GM12878 (cell line): ENCODE results near the gene RAB25. TPM values are rescaled to one million over a fixed set of nuclear protein-coding genes. Genes with fewer than 3 reads are reported as not detected.

Experiments used
- ATAC-seq: fragments of 200-7000 bp; cut with Tn5 transposase; 3 replicates; pipeline ENCODE4 v1.9.1; 2020; ENCODE audit warnings: mild to moderate bottlenecking, moderate library complexity
- BruUV-seq: library from RNA; stranded (reverse); fragments of 400-500 nt; replicated peaks from 2 replicates; lab custom pipeline; 2021; lab: Mats Ljungman, UMichigan
- CTCF ChIA-PET: fragments of 300-600 bp; sonication (Branson Sonifier 250); formaldehyde crosslinking; extraction: SDS; loops from one replicate; lab custom pipeline; 2021; ENCODE audit warnings: inconsistent platforms; lab: Yijun Ruan, JAX
- POLR2A ChIA-PET: fragments of 350-600 bp; formaldehyde crosslinking; extraction: SDS; loops from one replicate; lab custom pipeline; 2021; ENCODE audit warnings: inconsistent platforms; lab: Charles Lee
- RAD21 ChIA-PET: fragments of 300-600 bp; sonication (Branson Sonifier 250); formaldehyde crosslinking; loops from one replicate; lab custom pipeline; 2023; ENCODE audit warnings: antibody characterized with exemption; ENCODE audit not compliant: unreplicated experiment; lab: Charles Lee
- SMC1A ChIA-PET: fragments of 300-600 bp; sonication (Branson Sonifier 250); formaldehyde crosslinking; loops from one replicate; lab custom pipeline; 2023; ENCODE audit not compliant: unreplicated experiment, uncharacterized antibody; lab: Charles Lee
- DNase-seq: peaks from one replicate; pipeline ENCODE4 v3.0.0-alpha.2; 2011; ENCODE audit warnings: low read depth, low spot score
- FAIRE-seq: peaks from 3 replicates; lab custom pipeline; 2011; peaks lifted over from hg19 to GRCh38; lab: Jason Lieb, UNC
- H2AFZ ChIP-seq: 2 replicates; pipeline ENCODE4 v1.6.0; 2011; ENCODE audit warnings: low read depth, low read length, control low read depth; ENCODE audit not compliant: control insufficient read depth
- H3K27ac ChIP-seq: 2 replicates; pipeline ENCODE4 v1.5.1; 2011; ENCODE audit warnings: control low read depth; ENCODE audit not compliant: control insufficient read depth, insufficient read depth
- H3K27me3 ChIP-seq, 2 experiments: replicated peaks in 1 of 2; 2 replicates each; pipeline versions ENCODE4 v1.6.0 to v1.6.1; 2011; ENCODE audit warnings: low read length in 1 of 2; ENCODE audit not compliant: control insufficient read depth in 2 of 2, insufficient read depth in 2 of 2
- H3K36me3 ChIP-seq, 2 experiments: 2 replicates each; pipeline ENCODE4 v1.5.1; 2011; ENCODE audit warnings: low read length in 1 of 2; ENCODE audit not compliant: control insufficient read depth in 2 of 2, insufficient read depth in 2 of 2
- H3K4me1 ChIP-seq: 2 replicates; pipeline ENCODE4 v1.6.1; 2011; ENCODE audit warnings: mild to moderate bottlenecking, low read length, moderate library complexity, mixed read lengths; ENCODE audit not compliant: control insufficient read depth, insufficient read depth
- H3K4me2 ChIP-seq: 2 replicates; pipeline ENCODE4 v1.6.0; 2011; ENCODE audit warnings: control low read depth; ENCODE audit not compliant: control insufficient read depth, insufficient read depth
- H3K4me3 ChIP-seq: fragments of 200-600 bp; sonication (generic); 2 replicates; pipeline ENCODE4 v1.5.1; 2016
- H3K79me2 ChIP-seq: 2 replicates; pipeline ENCODE4 v1.6.0; 2011; ENCODE audit warnings: low read length; ENCODE audit not compliant: control insufficient read depth, insufficient read depth
- H3K9ac ChIP-seq: 2 replicates; pipeline ENCODE4 v1.8.0; 2011; ENCODE audit warnings: low read length, control low read depth, mixed read lengths; ENCODE audit not compliant: control insufficient read depth, insufficient read depth
- H3K9me3 ChIP-seq: replicated peaks from 3 replicates; pipeline ENCODE4 v1.5.1; 2011; ENCODE audit warnings: mild to moderate bottlenecking, low read length; ENCODE audit not compliant: control insufficient read depth, insufficient read depth
- H4K20me1 ChIP-seq: 2 replicates; pipeline ENCODE4 v1.6.0; 2011; ENCODE audit not compliant: control insufficient read depth, insufficient read depth
- EGR1 ChIP-seq, 2 experiments: IDR thresholded peaks; 1 replicate in 1 of 2; 2 replicates in 1 of 2; pipeline ENCODE4 v1.6.1; 2011 to 2012; ENCODE audit warnings: low read depth in 2 of 2, low read length in 2 of 2, borderline replicate concordance in 1 of 2, mild to moderate bottlenecking in 1 of 2, moderate library complexity in 1 of 2
- IRF4 ChIP-seq: IDR thresholded peaks from 2 replicates; pipeline ENCODE4 v1.6.1; 2011; ENCODE audit warnings: low read depth, low read length
- WGBS: methylation state at CpG from one replicate; pipeline ENCODE4 v1.1.6; 2016; ENCODE audit warnings: low lambda C conversion rate; ENCODE audit not compliant: insufficient replicate concordance, insufficient coverage; ENCODE audit errors: missing lambda C conversion rate; 5-methylcytosine and 5-hydroxymethylcytosine counted together
- in situ Hi-C: fragments of 300-500 bp; cut with MboI; formaldehyde crosslinking; loops from 9 replicates; pipeline ENCODE4 v1.14.3; 2018; ENCODE audit warnings: mixed read lengths
- intact Hi-C: fragments of 100-400 bp; cut with micrococcal nuclease; formaldehyde crosslinking; loops from one replicate; pipeline ENCODE4 v1.14.2; 2022; ENCODE audit not compliant: unreplicated experiment
- polyA plus RNA-seq, 11 experiments: library from polyadenylated mRNA; depleted of rRNA in 4 of 11; unstranded in 6 of 11; stranded (reverse) in 5 of 11; fragments of >200 nt; fragmentation: Nextera tagmentation in 4 of 11; fragmentation: Illumina TruSeq in 1 of 11; extraction: Ambion mirVana in 4 of 11; extraction: Trizol in 1 of 11; gene quantifications; 1 replicate in 1 of 11; 2 replicates in 10 of 11; pipeline versions ENCODE4 v1.2.1 to v1.2.3, GENCODE V29; 2011 to 2016; ENCODE audit warnings: inconsistent platforms in 2 of 11, missing spikeins in 2 of 11, low read depth in 1 of 11
- total RNA-seq, 4 experiments: library from RNA; depleted of rRNA in 3 of 4; stranded (reverse); fragments of >200 nt in 3 of 4; fragmentation: Illumina TruSeq in 1 of 4; extraction: Trizol in 1 of 4; gene quantifications; 2 replicates each; pipeline versions ENCODE4 v1.2.1 to v1.2.3, GENCODE V29; 2013 to 2021

RAB25 gene
- total and polyA plus RNA-seq, 10 of the 15 experiments (the other 5 are each of a cell fraction or from before 2014, with no cell fraction given): 0.16 to 0.36 (median 0.22) TPM; not detected in 7

GRCh38 chr1:156104861-156105832 lies 44.2 kb downstream of the RAB25 start:
- peak overlapping the region; percentile 69 for H3K4me3 ChIP-seq
- CTCF ChIA-PET: interaction anchor here (0.6 to 21.5 kb wide), 7 partner anchors 9 to 621 kb away, joined by 3 to 1294 read pairs (median 3); partner anchors contain the start of gene LMNA
- no TSS peak for BruUV-seq
- SMC1A ChIA-PET: interaction anchor here (0.6 to 23.8 kb wide), 3 partner anchors 8 to 31 kb away, joined by 3 to 874 read pairs (median 3); partner anchors contain the start of gene LMNA
- TF ChIP-seq IRF4 (no peak), EGR1 (IDR thresholded peaks at IDR 0.05; ENCODE audit: borderline replicate concordance in 1 of 2, low read depth in 2 of 2, low read length in 2 of 2) (peak in 1 of 2 experiments; percentile 5; a peak in 1 of 3 replicates)
- TF ChIP-seq, all 136 proteins: peak for 1
- Histone ChIP-seq H3K9me3 (no peaks in the 10 kb centered on the region), H3K9ac (peak overlapping the region; percentile 66), H3K4me1 (peaks cover 30% of the 10 kb centered on the region), H3K79me2 (no peaks in the 10 kb centered on the region), H3K4me2 (peak overlapping the region; percentile 85), H3K27ac (peak overlapping the region; percentile 54), H2AFZ (peak overlapping the region; percentile 26; the same call in 1 of the 2 replicates), H4K20me1 (no peaks in the 10 kb centered on the region), H3K36me3 (no peaks in the 10 kb centered on the region), H3K27me3 (no peaks in the 10 kb centered on the region)
- WGBS: 76% methylated on average over 11 of the region's 11 CpGs
- intact Hi-C loops: no loop called here
- DNase-seq (no peak), FAIRE-seq (no peak), ATAC-seq (no peak)
- ChIA-PET RAD21 (interaction anchor here (2.2 to 22.4 kb wide), 2 partner anchors 8 to 17 kb away, joined by 26 to 695 read pairs; partner anchors contain the start of gene LMNA), POLR2A (interaction anchor here (0.9 to 6.1 kb wide), 6 partner anchors 8 to 43 kb away, joined by 4 to 128 read pairs (median 8); partner anchors contain the start of gene LMNA)
- in situ Hi-C loops: no loop called here
